HG02840 (cell line): ENCODE data around the gene SDF4.
"Not testable (repeated sequence)": the region's sequence is repeated elsewhere in the genome, so short reads cannot be mapped to it uniquely, and the experiment has no call there.

Experiments used
- ATAC-seq: cut with Tn5 transposase; IDR thresholded peaks from one replicate; pipeline ENCODE4 v1.9.1; 2021; ENCODE audit warnings: mild to moderate bottlenecking, moderate library complexity, moderate number of reproducible peaks; ENCODE audit not compliant: unreplicated experiment, low FRiP score

SDF4 gene

GRCh38 chr1:1181938-1182410 is 49.8 kb downstream of the SDF4 start:
- ATAC-seq: no peak

DNA sequence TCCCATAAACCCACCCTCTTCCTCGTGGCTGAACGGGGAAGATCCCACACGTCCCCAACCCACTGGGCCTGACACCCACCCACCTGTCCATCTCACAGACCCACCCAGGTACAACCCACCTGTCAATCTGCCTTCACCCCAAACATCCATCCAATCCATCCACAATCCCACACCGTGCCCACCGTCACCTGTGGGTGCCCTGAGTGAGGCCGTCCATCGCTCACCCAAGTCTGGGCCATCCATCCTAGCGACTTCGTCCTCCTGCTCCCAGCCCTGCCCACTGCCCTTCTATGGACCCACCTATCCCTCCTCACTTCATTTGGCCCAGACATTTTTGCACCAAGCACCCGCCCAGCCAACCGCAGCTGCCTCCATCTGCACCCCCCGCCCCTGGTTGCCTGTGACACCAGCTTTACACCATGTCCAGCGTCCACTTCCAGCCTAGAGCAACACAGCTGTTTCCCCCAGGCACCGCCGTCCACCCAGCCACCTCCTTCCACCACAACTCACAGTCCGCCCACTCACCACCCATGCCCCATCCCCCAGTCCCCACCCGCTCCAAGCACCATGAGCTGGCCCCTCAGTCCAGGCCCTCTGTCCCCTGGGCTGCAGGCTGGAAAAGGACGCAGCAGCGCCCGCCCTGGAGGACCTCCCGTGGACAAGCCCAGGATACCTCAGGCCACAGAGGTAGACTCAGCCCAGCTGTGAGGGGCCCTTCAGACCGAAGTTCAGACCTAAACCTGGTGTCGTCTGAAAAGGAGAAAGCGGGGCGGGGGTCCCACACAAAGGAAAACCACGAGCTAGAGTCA is 50.5 kb downstream of the SDF4 start:
- ATAC-seq: no peak

DNA sequence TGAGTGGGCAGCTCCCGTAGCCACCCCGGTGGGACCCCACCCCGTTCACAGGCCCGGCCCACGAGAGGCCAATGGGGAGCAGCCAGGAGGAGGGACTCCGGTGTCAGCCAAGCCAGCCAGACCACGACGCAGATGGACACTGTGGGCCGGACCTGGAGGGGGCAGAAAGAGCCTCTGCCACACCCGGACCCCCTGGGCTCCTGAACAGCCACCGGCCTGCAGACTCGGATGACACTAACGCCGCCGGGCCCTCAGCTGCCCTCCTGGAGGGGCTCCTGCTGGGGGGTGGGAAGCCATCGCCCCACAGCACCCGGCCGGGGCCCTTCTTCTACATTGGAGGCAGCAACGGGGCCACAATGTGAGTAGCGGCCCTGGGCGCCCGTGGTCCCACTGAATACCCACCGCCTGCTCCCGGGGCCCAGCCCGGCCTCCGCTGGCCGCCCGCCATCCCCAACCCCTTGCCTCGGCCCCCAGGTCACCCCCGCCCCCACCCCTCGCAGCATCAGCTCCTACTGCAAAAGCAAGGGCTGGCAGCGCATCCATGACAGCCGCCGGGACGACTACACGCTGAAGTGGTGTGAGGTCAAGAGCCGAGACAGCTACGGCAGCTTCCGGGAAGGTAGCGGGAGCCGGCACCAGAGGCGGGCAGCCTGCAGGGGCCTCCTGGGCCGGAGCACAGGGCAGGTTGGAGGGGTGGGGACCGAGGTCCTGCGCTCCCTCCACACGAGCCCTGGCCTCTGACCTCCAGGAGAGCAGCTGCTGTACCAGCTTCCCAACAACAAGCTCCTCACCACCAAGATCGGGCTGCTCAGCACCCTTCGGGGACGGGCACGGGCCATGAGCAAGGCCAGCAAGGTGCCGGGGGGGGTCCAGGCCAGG is 51.6 kb downstream of the SDF4 start:
- no peak for ATAC-seq

- ATAC-seq: no peak
Measured at GRCh38 chr1:1179346-1179982, 52.3 kb downstream of the SDF4 start.

GRCh38 chr1:1178794-1179331 is 52.9 kb downstream of the SDF4 start:
- no peak for ATAC-seq

- ATAC-seq: no peak
Measured at GRCh38 chr1:1177452-1178206, 54.2 kb downstream of the SDF4 start.

DNA sequence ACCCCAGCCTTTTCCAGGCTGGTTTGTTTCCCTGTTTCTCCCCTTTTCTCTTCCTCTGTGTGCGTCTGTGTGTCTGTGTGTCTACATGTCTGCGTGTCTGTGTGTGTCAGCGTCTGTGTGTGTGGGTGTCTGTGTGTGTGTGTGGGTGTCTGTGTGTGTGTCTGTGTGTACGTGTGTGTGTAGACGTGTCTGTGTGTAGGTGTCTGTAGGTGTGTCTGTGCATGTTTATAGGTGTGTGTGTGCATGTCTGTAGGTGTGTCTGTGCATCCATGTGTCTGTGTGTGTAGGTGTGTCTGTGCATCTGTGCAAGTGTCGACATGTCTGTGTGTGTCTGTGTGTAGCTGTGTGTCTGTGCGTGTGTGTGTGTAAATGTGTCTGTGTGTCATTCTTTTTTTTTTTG is 54.9 kb downstream of the SDF4 start:
- ATAC-seq: no peak

DNA sequence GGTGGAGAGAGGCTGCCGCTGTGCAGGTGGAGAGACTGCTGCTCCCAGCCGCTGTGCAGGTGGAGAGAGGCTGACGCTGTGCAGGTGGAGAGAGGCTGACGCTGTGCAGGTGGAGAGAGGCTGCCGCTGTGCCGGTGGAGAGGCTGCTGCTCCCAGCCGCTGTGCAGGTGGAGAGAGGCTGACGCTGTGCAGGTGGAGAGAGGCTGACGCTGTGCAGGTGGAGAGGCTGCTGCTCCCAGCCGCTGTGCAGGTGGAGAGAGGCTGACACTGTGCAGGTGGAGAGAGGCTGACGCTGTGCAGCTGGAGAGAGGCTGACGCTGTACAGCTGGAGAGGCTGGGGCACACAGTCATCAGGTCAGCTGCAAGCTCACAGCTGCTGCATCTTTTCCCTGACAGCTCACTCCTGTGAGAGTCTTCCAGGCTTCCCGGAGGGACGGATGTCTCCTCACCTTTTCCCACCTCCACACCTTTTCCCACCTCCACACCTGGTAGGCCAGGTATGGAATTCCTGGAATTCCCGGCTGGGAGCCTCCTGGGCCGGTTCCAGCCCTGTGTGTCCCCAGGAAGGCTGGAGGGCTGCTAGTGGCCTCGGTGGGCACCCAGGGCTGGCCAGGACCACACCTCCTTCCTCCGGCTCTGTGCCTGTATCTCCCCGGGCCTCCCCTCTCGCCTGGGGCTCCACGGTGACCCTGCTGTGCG is 55.6 kb downstream of the SDF4 start:
- ATAC-seq: not testable (repeated sequence)

- no peak for ATAC-seq
Measured at GRCh38 chr1:1175221-1176062, 56.4 kb downstream of the SDF4 start.

- ATAC-seq: no peak
Measured at GRCh38 chr1:1173793-1174415, 57.9 kb downstream of the SDF4 start, which contains the start of gene TTLL10. TTLL10 (plus strand) TSS chr1:1173880; CDS start chr1:1179216, 5,336 bp downstream.

DNA sequence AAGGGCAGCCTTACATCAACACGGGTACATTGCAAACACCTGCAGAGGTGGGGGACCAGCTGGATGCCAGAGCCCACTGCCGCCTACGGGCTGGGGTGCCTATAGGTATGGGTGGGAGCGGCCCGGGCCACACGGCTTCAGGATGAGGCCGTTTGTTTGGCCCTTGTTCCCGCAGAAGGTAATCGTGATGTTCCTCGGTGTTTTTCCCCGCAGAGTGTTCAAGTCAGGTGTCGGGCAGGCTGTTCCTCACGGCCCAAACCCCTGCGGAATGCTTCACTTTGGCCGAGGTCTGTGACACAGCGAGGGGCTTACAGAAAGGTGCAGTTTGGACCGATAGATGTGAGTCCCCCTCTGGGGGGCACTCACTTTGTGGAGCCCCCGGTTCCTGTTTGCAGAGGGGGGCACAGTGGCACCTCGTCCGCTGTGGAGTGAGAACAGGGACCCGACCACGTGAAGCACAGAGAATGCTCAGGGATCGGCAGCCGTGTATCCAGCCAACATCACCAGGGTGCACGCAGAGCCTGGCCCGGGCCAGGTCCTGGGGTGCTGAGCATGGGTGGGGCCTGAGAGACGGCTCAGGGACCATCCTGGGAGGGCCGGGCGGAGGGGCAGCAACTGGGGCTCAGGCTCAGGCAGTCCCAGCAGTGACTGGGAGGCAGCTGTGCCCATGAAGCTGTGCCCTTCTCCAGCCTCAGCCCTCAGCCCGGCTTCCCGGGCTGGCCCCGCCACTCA is 58.6 kb downstream of the SDF4 start:
- ATAC-seq: no peak

- ATAC-seq: no peak
Measured at GRCh38 chr1:1171546-1172340, 60.1 kb downstream of the SDF4 start.

- ATAC-seq: no peak
Measured at GRCh38 chr1:1171161-1171545, 60.6 kb downstream of the SDF4 start.

DNA sequence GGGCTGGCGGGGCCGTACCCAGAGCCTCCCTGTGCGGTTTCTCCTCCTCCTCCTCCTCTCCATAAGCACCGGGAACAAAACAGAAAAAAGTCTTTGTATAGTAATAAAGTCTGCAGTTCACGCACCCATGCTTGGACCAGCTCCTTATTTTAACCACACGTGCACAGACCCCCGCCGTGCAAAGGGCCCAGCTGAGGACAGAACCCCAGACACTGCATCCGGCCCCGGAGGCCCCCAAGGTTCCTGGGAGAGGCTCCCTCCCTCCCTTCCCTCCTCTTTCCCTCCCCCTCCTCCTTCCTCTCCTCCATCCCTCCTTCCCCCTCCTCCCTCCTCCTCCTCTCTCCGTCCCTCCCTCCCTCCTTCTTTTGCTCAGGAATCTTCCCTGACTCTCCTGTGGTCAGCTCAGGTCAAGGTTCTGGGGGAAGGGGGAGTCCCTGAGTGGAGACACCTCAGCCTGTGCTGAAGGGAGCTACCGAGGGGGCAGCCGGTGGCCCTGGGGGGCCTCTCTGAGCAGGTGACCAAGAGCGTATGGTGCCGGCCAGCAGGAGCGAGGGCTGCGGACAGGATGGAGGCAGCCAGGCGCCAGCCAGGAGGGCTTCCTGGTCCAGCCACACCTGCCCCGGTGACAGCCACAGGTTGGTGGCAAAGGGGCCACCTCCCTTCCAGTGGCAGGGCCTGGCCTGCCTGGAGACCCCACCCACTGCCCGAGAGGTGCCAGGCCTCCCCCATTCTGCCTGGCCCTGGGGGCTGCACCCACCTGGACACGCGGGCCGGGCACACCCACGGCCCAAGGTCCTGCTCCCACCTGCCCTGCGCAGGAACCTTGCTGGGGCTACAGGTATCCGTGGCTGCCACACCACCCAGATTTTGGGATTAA is 61.3 kb downstream of the SDF4 start:
- no peak for ATAC-seq

DNA sequence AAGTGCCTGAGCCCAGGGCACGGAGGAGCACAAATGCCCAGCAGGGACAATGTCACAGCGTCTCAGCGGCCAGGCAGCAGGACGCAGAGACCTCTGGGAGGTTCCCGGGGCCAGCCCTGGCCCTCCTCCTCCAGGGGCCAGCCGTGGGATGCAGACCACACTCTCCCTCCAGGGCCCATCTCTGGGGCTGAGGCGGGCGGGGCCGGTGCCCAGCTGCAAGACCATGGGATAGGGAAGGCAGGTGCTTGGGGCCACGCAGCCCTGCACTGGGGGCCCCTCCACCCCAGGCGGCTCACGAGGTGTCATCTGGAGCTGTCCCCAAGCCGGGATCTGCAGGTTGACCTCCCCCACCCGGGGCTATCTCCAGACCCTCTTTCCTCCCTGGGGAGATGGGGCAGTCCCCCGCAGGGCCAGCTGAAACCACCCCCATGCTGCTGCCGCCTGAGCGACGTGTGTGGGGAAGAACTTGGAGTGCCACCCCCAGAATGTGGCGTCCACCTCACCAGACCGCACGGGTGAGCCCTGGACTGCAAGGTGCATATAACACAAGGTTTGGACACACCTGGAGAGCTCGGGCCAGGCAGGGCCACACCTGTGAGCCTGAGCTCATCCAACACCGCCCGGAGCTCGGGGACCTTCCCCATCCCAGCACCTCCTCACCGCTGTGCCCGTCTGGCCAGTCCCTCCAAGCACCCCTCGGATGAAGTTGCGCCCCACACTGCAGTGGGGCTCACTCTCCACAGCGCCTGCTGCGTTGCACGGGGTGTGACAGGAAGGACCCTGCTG is 62.2 kb downstream of the SDF4 start:
- no peak for ATAC-seq
